ENCODE data around the gene TACC3. TPM values are rescaled to one million over a fixed set of nuclear protein-coding genes. Genes with fewer than 3 reads are reported as not detected.

The TACC3 gene
- total and polyA plus RNA-seq, 9 donors: 2.1 to 10.4 (median 6.0) TPM

DNA sequence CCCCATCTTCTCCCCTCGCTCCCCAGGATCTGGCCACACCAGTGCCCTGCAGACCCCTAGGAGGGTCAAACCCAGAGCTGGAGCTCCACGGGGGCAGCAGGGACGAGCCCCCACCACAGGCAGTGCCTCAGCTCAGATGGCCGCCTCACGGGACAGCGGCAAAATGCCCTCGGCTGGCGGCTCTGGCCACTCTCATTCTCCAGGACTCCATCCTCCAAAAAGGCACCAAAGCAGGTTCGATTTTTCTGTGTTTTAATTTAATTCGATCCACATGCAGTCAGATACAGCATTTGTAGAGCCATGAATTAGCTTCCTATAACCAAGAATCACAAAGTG, 45.6 kb upstream of the TACC3 start:
- DNase-seq: no peak
- Histone ChIP-seq H3K27ac (no peak overlapping the region), H3K27me3 (no peaks in the 10 kb centered on the region), H3K4me3 (no peak overlapping the region), H3K4me1 (ENCODE audit: insufficient read depth) (no peaks in the 10 kb centered on the region), H3K9me3 (no peaks in the 10 kb centered on the region), H3K36me3 (no peaks in the 10 kb centered on the region)
- 77 to 88% (median 81%) methylated on average over 7 to 10 of the region's 10 CpGs for WGBS, 3 donors
- TF ChIP-seq POLR2A (IDR thresholded peaks at IDR 0.05) (no peak), EP300 (IDR thresholded peaks at IDR 0.05) (no peak)
- TF ChIP-seq, protein P1, sequence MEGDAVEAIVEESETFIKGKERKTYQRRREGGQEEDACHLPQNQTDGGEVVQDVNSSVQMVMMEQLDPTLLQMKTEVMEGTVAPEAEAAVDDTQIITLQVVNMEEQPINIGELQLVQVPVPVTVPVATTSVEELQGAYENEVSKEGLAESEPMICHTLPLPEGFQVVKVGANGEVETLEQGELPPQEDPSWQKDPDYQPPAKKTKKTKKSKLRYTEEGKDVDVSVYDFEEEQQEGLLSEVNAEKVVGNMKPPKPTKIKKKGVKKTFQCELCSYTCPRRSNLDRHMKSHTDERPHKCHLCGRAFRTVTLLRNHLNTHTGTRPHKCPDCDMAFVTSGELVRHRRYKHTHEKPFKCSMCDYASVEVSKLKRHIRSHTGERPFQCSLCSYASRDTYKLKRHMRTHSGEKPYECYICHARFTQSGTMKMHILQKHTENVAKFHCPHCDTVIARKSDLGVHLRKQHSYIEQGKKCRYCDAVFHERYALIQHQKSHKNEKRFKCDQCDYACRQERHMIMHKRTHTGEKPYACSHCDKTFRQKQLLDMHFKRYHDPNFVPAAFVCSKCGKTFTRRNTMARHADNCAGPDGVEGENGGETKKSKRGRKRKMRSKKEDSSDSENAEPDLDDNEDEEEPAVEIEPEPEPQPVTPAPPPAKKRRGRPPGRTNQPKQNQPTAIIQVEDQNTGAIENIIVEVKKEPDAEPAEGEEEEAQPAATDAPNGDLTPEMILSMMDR (IDR thresholded peaks at IDR 0.05): no peak
- intact Hi-C loops (cut with DNase I): no loop called here

DNA sequence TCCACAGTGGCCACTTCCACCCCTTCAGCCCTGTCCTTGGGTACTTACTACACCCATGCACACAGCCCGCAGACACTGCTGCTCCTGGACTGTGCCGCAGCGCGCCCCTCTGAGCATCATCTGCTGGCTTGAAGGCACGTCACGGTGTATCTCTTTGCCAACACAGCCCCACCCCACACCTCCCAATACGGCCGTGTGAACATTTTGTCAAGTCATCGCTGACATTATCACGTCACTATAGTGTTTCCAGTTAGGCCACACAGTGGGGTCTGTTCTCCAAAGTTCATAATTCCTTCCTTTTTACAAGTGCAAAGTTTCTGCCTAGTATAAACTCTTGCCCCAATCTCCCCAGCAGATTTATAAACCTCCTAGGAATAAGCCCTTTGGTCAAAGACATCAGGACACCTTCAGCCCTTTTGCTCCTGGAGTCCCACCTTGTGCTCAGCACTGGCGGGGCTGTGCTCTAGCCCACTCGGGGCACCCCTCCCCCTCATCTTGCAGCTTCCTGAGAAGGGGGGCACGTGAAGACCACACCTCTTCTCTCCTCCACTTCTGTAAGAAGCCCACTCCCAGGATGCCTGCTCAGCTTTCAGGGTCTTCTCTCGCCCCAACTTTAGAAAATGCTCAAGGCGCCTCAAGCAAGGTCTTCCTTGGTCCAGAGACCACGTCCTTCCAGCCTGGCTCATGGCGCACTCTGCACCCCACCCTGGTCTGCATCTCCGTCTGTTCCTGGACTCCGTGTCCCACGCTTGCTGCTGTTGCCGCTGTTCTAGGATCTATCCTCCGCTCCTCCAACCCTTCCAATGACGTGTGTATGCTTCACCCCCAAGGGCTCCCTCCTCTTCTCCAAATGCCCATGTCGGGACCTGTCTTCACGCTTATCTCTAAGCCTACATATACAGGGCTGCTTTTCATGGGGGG, 44.5 kb upstream of the TACC3 start:
- intact Hi-C loops (cut with DNase I): no loop called here

DNA sequence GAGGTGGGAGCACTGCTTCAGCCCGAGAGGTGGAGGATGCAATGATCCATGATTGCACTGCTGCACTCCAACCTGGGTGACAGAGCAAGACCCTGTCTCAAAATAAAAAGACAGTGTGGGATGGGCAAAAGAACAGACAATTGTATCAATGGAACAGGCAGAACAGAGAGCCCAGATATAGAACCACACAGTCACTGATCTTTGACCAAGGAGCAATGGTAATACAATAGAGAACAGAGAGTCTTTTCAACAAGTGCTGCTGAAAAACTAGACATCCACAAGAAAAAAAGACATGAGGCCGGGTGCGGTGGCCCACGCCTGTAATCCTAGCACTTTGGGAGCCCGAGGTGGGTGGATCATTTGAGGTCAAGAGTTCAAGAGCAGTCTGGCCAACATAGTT, 43.1 kb upstream of the TACC3 start:
- DNase-seq: no peak
- Histone ChIP-seq H3K4me3 (no peak overlapping the region), H3K27me3 (no peaks in the 10 kb centered on the region), H3K36me3 (no peaks in the 10 kb centered on the region), H3K9me3 (no peaks in the 10 kb centered on the region), H3K27ac (no peak overlapping the region), H3K4me1 (ENCODE audit: insufficient read depth) (no peaks in the 10 kb centered on the region)
- intact Hi-C loops (cut with DNase I): no loop called here
- WGBS, 3 donors: 79 to 82% (median 80%) methylated on average over 5 of the region's 5 CpGs
- TF ChIP-seq EP300 (IDR thresholded peaks at IDR 0.05) (no peak), POLR2A (IDR thresholded peaks at IDR 0.05) (no peak)
- TF ChIP-seq, protein P1 (IDR thresholded peaks at IDR 0.05): no peak

More for the DNA sequence above, 44.5 kb upstream of the TACC3 start:
- Histone ChIP-seq H3K36me3 (no peaks in the 10 kb centered on the region), H3K27ac (no peak overlapping the region), H3K27me3 (no peaks in the 10 kb centered on the region), H3K4me3 (no peak overlapping the region), H3K4me1 (ENCODE audit: insufficient read depth) (no peaks in the 10 kb centered on the region), H3K9me3 (no peaks in the 10 kb centered on the region)
- no peak for DNase-seq
- 82 to 84% (median 84%) methylated on average over 24 to 25 of the region's 25 CpGs for WGBS, 3 donors
- TF ChIP-seq POLR2A (IDR thresholded peaks at IDR 0.05): no peak
- TF ChIP-seq, protein P1 (IDR thresholded peaks at IDR 0.05): no peak
- no peak for TF ChIP-seq EP300 (IDR thresholded peaks at IDR 0.05)

DNA sequence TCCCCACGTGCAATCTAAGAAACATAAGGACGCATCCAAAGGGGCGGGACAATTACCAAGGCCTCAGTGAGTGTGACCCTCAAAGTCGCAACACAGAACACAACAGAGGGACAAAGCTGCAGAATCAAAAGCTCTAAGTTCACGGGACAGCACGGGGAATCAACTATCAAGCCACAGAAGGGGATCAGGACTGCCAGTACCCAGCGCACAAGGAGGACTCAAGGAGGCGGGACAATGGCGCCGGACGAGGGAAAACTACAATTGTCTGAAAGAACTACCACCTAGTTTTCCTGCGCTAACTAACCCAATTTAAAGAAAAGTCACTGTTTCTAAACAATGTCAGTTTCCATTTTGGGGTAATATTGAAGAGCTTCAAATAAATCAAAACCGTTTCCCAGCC, 38.5 kb upstream of the TACC3 start:
- intact Hi-C loops (cut with DNase I): no loop called here
- no peak overlapping the region for H3K4me3 ChIP-seq
- 78 to 87% (median 84%) methylated on average over 13 of the region's 13 CpGs for WGBS, 3 donors

More for the DNA sequence above, 38.5 kb upstream of the TACC3 start:
- no peaks in the 10 kb centered on the region for H3K9me3 ChIP-seq
- peak overlapping the region in 1 of 2 donors; percentile 80 for H3K27ac ChIP-seq
- H3K4me1 ChIP-seq (ENCODE audit: insufficient read depth): peaks cover 4% of the 10 kb centered on the region
- no peaks in the 10 kb centered on the region for H3K27me3 ChIP-seq
- TF ChIP-seq POLR2A (IDR thresholded peaks at IDR 0.05) (no peak), EP300 (IDR thresholded peaks at IDR 0.05) (no peak)
- TF ChIP-seq, protein P1 (IDR thresholded peaks at IDR 0.05): no peak
- H3K36me3 ChIP-seq: no peaks in the 10 kb centered on the region
- peak in 1 of 5 donors; percentile 13 for DNase-seq
